ENCODE results near the gene CEP170B.
"Not testable (repeated sequence)": the region's sequence is repeated elsewhere in the genome, so short reads cannot be mapped to it uniquely, and the experiment has no call there.

The CEP170B gene

GRCh38 chr14:104879983-104880565, 15.0 kb downstream of the CEP170B start:
- no peak for DNase-seq

GRCh38 chr14:104880584-104881210, 15.6 kb downstream of the CEP170B start:
- no peak for DNase-seq

- no peak for DNase-seq
These were observed 16.4 kb downstream of the CEP170B start for GRCh38 chr14:104881369-104881979.

GRCh38 chr14:104882325-104882973, 17.4 kb downstream of the CEP170B start:
- no peak for DNase-seq

GRCh38 chr14:104882991-104883660, 18.1 kb downstream of the CEP170B start:
- no peak for DNase-seq

GRCh38 chr14:104883681-104884361, 18.8 kb downstream of the CEP170B start:
- no peak for DNase-seq

- DNase-seq: not testable (repeated sequence)
These were observed 19.3 kb downstream of the CEP170B start for GRCh38 chr14:104884381-104884780.

- DNase-seq: no peak
These were observed 20.2 kb downstream of the CEP170B start for GRCh38 chr14:104885031-104885972.

- DNase-seq: no peak
These were observed 21.1 kb downstream of the CEP170B start for GRCh38 chr14:104885973-104886689.

- DNase-seq: no peak
These were observed 21.9 kb downstream of the CEP170B start for GRCh38 chr14:104886690-104887622.

- no peak for DNase-seq
These were observed 22.8 kb downstream of the CEP170B start for GRCh38 chr14:104887623-104888488.

- DNase-seq: no peak
These were observed 23.7 kb downstream of the CEP170B start for GRCh38 chr14:104888489-104889374.

GRCh38 chr14:104889375-104889757, 24.3 kb downstream of the CEP170B start:
- DNase-seq: no peak

- DNase-seq: not testable (repeated sequence)
These were observed 25.2 kb downstream of the CEP170B start for GRCh38 chr14:104890292-104890691.

- no peak for DNase-seq
These were observed 26.1 kb downstream of the CEP170B start for GRCh38 chr14:104891121-104891551.

GRCh38 chr14:104891664-104892530, 26.8 kb downstream of the CEP170B start:
- no peak for DNase-seq

Measured in NCI-H1048 (cell line).